ENCODE measurements around the gene RAD51B.
A peak's percentile ranks its signal among the peaks of the same experiment; 100 is the strongest.

Gene RAD51B

GRCh38 chr14:68693926-68694325, 874.3 kb downstream of the RAD51B start:
- H3K27ac ChIP-seq (ENCODE audit: poor library complexity, severe bottlenecking): peak overlapping the region; percentile 100
- TF ChIP-seq, protein P1, sequence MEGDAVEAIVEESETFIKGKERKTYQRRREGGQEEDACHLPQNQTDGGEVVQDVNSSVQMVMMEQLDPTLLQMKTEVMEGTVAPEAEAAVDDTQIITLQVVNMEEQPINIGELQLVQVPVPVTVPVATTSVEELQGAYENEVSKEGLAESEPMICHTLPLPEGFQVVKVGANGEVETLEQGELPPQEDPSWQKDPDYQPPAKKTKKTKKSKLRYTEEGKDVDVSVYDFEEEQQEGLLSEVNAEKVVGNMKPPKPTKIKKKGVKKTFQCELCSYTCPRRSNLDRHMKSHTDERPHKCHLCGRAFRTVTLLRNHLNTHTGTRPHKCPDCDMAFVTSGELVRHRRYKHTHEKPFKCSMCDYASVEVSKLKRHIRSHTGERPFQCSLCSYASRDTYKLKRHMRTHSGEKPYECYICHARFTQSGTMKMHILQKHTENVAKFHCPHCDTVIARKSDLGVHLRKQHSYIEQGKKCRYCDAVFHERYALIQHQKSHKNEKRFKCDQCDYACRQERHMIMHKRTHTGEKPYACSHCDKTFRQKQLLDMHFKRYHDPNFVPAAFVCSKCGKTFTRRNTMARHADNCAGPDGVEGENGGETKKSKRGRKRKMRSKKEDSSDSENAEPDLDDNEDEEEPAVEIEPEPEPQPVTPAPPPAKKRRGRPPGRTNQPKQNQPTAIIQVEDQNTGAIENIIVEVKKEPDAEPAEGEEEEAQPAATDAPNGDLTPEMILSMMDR (IDR thresholded peaks at IDR 0.05; ENCODE audit: poor library complexity, severe bottlenecking): no peak

DNA sequence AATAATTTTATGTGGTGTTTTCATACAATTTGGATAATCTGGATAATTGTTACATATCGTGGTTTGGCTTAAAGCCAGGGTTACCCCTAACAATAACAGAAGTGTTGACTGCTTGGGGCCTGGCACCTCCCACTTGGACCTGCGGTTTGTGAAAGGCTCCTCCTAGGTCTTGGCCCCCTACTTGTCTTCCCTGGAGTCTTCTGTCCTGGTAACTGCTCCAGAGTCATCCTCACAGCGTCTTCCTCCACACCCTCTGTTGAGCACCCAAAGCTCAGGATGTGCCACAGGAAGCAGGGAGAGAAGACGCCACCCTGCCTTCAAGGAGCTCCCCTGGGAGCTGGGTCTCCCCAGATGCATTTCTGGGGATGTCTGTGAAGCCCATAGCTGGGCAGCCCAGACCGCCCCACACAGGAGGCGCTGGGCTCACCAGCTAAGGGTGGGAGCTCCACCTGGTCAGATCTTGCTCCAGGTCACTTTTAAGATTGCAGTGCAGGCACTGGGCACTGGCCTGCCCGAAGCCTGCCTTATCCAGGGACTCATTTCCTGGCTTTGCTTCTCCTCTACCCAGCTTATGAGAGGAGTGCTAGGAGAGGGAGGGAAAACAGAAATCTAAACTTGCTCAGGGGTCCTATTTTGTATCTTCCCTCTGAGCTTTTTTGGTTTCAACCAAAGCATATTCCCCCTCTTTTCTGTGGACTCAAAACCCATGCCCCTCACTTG, 875.1 kb downstream of the RAD51B start:
- Histone ChIP-seq H3K9me3 (ENCODE audit: severe bottlenecking) (no peaks in the 10 kb centered on the region), H3K36me3 (ENCODE audit: low read depth) (no peaks in the 10 kb centered on the region), H3K27ac (ENCODE audit: poor library complexity, severe bottlenecking) (peak overlapping the region; percentile 100), H3K4me3 (ENCODE audit: severe bottlenecking) (no peak overlapping the region), H3K27me3 (ENCODE audit: insufficient read depth, poor library complexity, severe bottlenecking) (no peaks in the 10 kb centered on the region), H3K4me1 (ENCODE audit: insufficient read depth, poor library complexity, severe bottlenecking) (peaks cover 24% of the 10 kb centered on the region)
- DNase-seq (ENCODE audit: low spot score) (no peak), ATAC-seq (ENCODE audit: low read depth) (peak; percentile 1; the same call in 1 of the 3 replicates)
- TF ChIP-seq, protein P1 (IDR thresholded peaks at IDR 0.05; ENCODE audit: poor library complexity, severe bottlenecking): no peak

More at GRCh38 chr14:68693926-68694325, 874.3 kb downstream of the RAD51B start:
- ATAC-seq (ENCODE audit: low read depth) (no peak), DNase-seq (ENCODE audit: low spot score) (no peak)
- no peaks in the 10 kb centered on the region for H3K9me3 ChIP-seq (ENCODE audit: severe bottlenecking)
- no peaks in the 10 kb centered on the region for H3K27me3 ChIP-seq (ENCODE audit: insufficient read depth, poor library complexity, severe bottlenecking)
- no peak overlapping the region for H3K4me3 ChIP-seq (ENCODE audit: severe bottlenecking)
- no peaks in the 10 kb centered on the region for H3K36me3 ChIP-seq (ENCODE audit: low read depth)
- peaks cover 24% of the 10 kb centered on the region for H3K4me1 ChIP-seq (ENCODE audit: insufficient read depth, poor library complexity, severe bottlenecking)

DNA sequence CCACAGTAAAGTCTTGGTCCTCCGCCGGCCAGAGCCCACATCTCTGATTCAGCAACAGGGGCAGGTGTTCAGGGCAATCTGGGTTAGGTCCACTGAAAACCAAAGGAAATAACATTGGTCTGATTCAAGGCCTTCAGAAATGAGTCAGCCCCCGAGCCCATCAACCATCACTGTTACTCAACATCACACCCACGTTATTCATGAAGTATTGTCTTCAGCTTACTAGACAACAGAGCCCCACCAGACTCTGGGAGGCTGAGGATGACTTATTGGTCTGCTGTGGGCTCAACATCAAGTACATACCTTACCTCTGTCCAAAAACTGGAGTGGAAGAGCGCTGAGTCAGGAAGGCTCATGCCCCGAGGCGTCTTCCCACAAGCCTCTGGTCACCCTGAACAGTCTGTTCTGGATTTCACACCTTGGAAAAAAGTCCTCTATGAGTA, 875.8 kb downstream of the RAD51B start:
- DNase-seq (ENCODE audit: low spot score): peak; percentile 98
- H3K36me3 ChIP-seq (ENCODE audit: low read depth): no peaks in the 10 kb centered on the region
- H3K4me1 ChIP-seq (ENCODE audit: insufficient read depth, poor library complexity, severe bottlenecking): peaks cover 24% of the 10 kb centered on the region
- no peaks in the 10 kb centered on the region for H3K9me3 ChIP-seq (ENCODE audit: severe bottlenecking)
- peak; percentile 97 for ATAC-seq (ENCODE audit: low read depth)
- TF ChIP-seq, protein P1 (IDR thresholded peaks at IDR 0.05; ENCODE audit: poor library complexity, severe bottlenecking): no peak
- no peak overlapping the region for H3K4me3 ChIP-seq (ENCODE audit: severe bottlenecking)
- no peaks in the 10 kb centered on the region for H3K27me3 ChIP-seq (ENCODE audit: insufficient read depth, poor library complexity, severe bottlenecking)
- H3K27ac ChIP-seq (ENCODE audit: poor library complexity, severe bottlenecking): peak overlapping the region; percentile 100

DNA sequence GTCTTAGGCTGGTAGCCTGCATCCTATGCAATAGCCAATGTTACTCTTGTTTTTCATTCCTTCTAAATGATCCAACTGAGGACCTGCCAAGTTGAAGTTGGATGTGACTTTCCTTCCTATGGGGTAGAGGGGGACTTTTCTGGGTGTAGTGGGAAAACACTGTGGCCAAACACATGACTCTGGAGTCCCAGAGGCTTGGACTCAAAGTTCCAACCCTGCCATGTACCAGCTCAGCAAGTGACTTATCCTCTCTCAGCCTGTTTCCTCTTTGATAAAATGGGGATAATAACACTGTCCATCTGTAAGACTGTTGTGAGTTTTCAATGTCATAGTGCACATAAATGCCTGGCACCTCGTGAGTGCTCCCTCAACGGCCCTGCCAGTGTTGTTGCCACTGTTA, 876.3 kb downstream of the RAD51B start:
- ATAC-seq (ENCODE audit: low read depth) (no peak), DNase-seq (ENCODE audit: low spot score) (no peak)
- peak overlapping the region; percentile 100 for H3K27ac ChIP-seq (ENCODE audit: poor library complexity, severe bottlenecking)
- peaks cover 24% of the 10 kb centered on the region for H3K4me1 ChIP-seq (ENCODE audit: insufficient read depth, poor library complexity, severe bottlenecking)
- H3K36me3 ChIP-seq (ENCODE audit: low read depth): no peaks in the 10 kb centered on the region
- H3K27me3 ChIP-seq (ENCODE audit: insufficient read depth, poor library complexity, severe bottlenecking): no peaks in the 10 kb centered on the region
- H3K4me3 ChIP-seq (ENCODE audit: severe bottlenecking): no peak overlapping the region
- TF ChIP-seq, protein P1 (IDR thresholded peaks at IDR 0.05; ENCODE audit: poor library complexity, severe bottlenecking): no peak
- no peaks in the 10 kb centered on the region for H3K9me3 ChIP-seq (ENCODE audit: severe bottlenecking)

- no peaks in the 10 kb centered on the region for H3K36me3 ChIP-seq (ENCODE audit: low read depth)
- DNase-seq (ENCODE audit: low spot score) (no peak), ATAC-seq (ENCODE audit: low read depth) (no peak)
- peaks cover 24% of the 10 kb centered on the region for H3K4me1 ChIP-seq (ENCODE audit: insufficient read depth, poor library complexity, severe bottlenecking)
- peak overlapping the region; percentile 100 for H3K27ac ChIP-seq (ENCODE audit: poor library complexity, severe bottlenecking)
- H3K27me3 ChIP-seq (ENCODE audit: insufficient read depth, poor library complexity, severe bottlenecking): no peaks in the 10 kb centered on the region
- TF ChIP-seq, protein P1 (IDR thresholded peaks at IDR 0.05; ENCODE audit: poor library complexity, severe bottlenecking): no peak
- no peaks in the 10 kb centered on the region for H3K9me3 ChIP-seq (ENCODE audit: severe bottlenecking)
- H3K4me3 ChIP-seq (ENCODE audit: severe bottlenecking): no peak overlapping the region
Observed at GRCh38 chr14:68696266-68696665, 876.7 kb downstream of the RAD51B start.

All from RWPE2 (cell line).